ENCODE results near the gene PGM3. TPM values are rescaled to one million over a fixed set of nuclear protein-coding genes. Genes with fewer than 3 reads are reported as not detected.

The PGM3 gene
- total and polyA plus RNA-seq, 12 donors = 5.3 to 23.4 (median 16.1) TPM

- no peak for ATAC-seq
- intact Hi-C loops (cut with DNase I) = loop anchor here in 1 of 10 donors (5.0 kb wide), 1 partner anchor 47 kb away; no protein-coding TSS in a partner anchor
Measured at GRCh38 chr6:83169511-83169910, 23.6 kb downstream of the PGM3 start.

GRCh38 chr6:83169106-83169505 lies 24.0 kb downstream of the PGM3 start:
- H3K27me3 ChIP-seq = no peaks in the 10 kb centered on the region
- H3K4me1 ChIP-seq = no peaks in the 10 kb centered on the region
- intact Hi-C loops (cut with DNase I) = loop anchor here in 1 of 10 donors (5.0 kb wide), 1 partner anchor 47 kb away; no protein-coding TSS in a partner anchor
- peaks cover 0 to 100% (median 56%) of the 10 kb centered on the region in 9 donors for H3K36me3 ChIP-seq
- ATAC-seq = no peak
- no peak for DNase-seq
- H3K4me3 ChIP-seq = no peak overlapping the region
- TF ChIP-seq CTCF (IDR thresholded peaks at IDR 0.05) = no peak
- no peak overlapping the region for H3K27ac ChIP-seq
- no peaks in the 10 kb centered on the region for H3K9me3 ChIP-seq

More at GRCh38 chr6:83169511-83169910, 23.6 kb downstream of the PGM3 start:
- 92 to 95% methylated on average over 1 of the region's 1 CpG for WGBS, 2 donors
- Histone ChIP-seq H3K27ac (no peak overlapping the region), H3K36me3 (peaks cover 0 to 100% (median 56%) of the 10 kb centered on the region in 9 donors), H3K4me3 (no peak overlapping the region), H3K9me3 (no peaks in the 10 kb centered on the region), H3K4me1 (no peaks in the 10 kb centered on the region), H3K27me3 (no peaks in the 10 kb centered on the region)
- TF ChIP-seq CTCF (IDR thresholded peaks at IDR 0.05) = no peak
- DNase-seq = no peak

- TF ChIP-seq CTCF (IDR thresholded peaks at IDR 0.05) = no peak
- Histone ChIP-seq H3K27me3 (no peaks in the 10 kb centered on the region), H3K9me3 (no peaks in the 10 kb centered on the region), H3K4me3 (no peak overlapping the region), H3K36me3 (peaks cover 0 to 100% (median 54%) of the 10 kb centered on the region in 9 donors), H3K4me1 (no peaks in the 10 kb centered on the region), H3K27ac (no peak overlapping the region)
- no peak for ATAC-seq
- no peak for DNase-seq
- intact Hi-C loops (cut with DNase I) = loop anchor here in 1 of 10 donors (5.0 kb wide), 1 partner anchor 46 kb away; no protein-coding TSS in a partner anchor
- 90 to 95% methylated on average over 1 of the region's 1 CpG for WGBS, 2 donors
Measured at GRCh38 chr6:83168556-83168955, 24.5 kb downstream of the PGM3 start.

- Histone ChIP-seq H3K9me3 (no peaks in the 10 kb centered on the region), H3K4me1 (no peaks in the 10 kb centered on the region), H3K27ac (no peak overlapping the region), H3K4me3 (no peak overlapping the region), H3K36me3 (peaks cover 0 to 100% (median 54%) of the 10 kb centered on the region in 9 donors), H3K27me3 (no peaks in the 10 kb centered on the region)
- TF ChIP-seq CTCF (IDR thresholded peaks at IDR 0.05) = no peak
- WGBS, 2 donors = 86 to 89% methylated on average over 5 of the region's 5 CpGs
- intact Hi-C loops (cut with DNase I) = loop anchor here in 1 of 10 donors (5.0 kb wide), 1 partner anchor 46 kb away; no protein-coding TSS in a partner anchor
- no peak for ATAC-seq
- DNase-seq = no peak
Measured at GRCh38 chr6:83167726-83168278, 25.3 kb downstream of the PGM3 start.

Data from heart right ventricle (tissue), 16 donors.